H1 (cell line): ENCODE results near the gene TINCR. TPM values are rescaled to one million over a fixed set of nuclear protein-coding genes. Genes with fewer than 3 reads are reported as not detected.

Source experiments
- CBX8 ChIP-seq: fragments of 300-800, 300-1000 bp; sonication (generic); IDR thresholded peaks from 2 replicates; pipeline ENCODE4 v1.7.1; 2016; ENCODE audit warnings: low read depth, low read length, borderline replicate concordance
- CHD7 ChIP-seq: fragments of 300-600 bp; sonication (generic); IDR thresholded peaks from 2 replicates; pipeline ENCODE4 v1.7.1; 2012; ENCODE audit warnings: low read length, moderate library complexity, mild to moderate bottlenecking, inconsistent platforms; ENCODE audit not compliant: insufficient replicate concordance
- FOSL1 ChIP-seq: IDR thresholded peaks from 2 replicates; pipeline ENCODE4 v1.6.1; 2011; ENCODE audit warnings: mild to moderate bottlenecking, low read depth, low read length, moderate library complexity; ENCODE audit not compliant: insufficient read depth
- HDAC2 ChIP-seq, 2 experiments: fragments of 300-600 bp in 1 of 2; sonication (generic) in 1 of 2; IDR thresholded peaks; 2 replicates each; pipeline ENCODE4 v1.6.1; 2011 to 2012; ENCODE audit warnings: low read depth in 2 of 2, low read length in 2 of 2, mild to moderate bottlenecking in 2 of 2, moderate library complexity in 2 of 2, borderline replicate concordance in 1 of 2, inconsistent platforms in 1 of 2
- HDAC6 ChIP-seq: IDR thresholded peaks from one replicate; pipeline ENCODE4 v1.7.1; 2012; ENCODE audit warnings: low read depth, mild to moderate bottlenecking, inconsistent platforms, low read length, moderate library complexity
- JUN ChIP-seq: IDR thresholded peaks from 2 replicates; pipeline ENCODE4 v1.6.1; 2011; ENCODE audit warnings: low read depth, mild to moderate bottlenecking, improper control_type of control experiment, low read length
- JUND ChIP-seq: IDR thresholded peaks from 2 replicates; pipeline ENCODE4 v1.6.1; 2011; ENCODE audit warnings: mild to moderate bottlenecking, improper control_type of control experiment, low read length
- PHF8 ChIP-seq: fragments of 200-600 bp; sonication (generic); conservative IDR thresholded peaks from 2 replicates; pipeline ENCODE4 v1.7.1; 2012; ENCODE audit warnings: low read depth, mild to moderate bottlenecking, inconsistent platforms, low read length, moderate library complexity
- RAD21 ChIP-seq, 2 experiments: IDR thresholded peaks in 1 of 2; conservative IDR thresholded peaks in 1 of 2; 2 replicates each; pipeline ENCODE4 v1.6.1; 2011; ENCODE audit warnings: low read depth in 2 of 2, low read length in 2 of 2, improper control_type of control experiment in 1 of 2, inconsistent platforms in 1 of 2, mild to moderate bottlenecking in 1 of 2, moderate library complexity in 1 of 2
- SIRT6 ChIP-seq: IDR thresholded peaks from one replicate; pipeline ENCODE4 v1.7.1; 2012; ENCODE audit warnings: low read length, inconsistent platforms
- TEAD4 ChIP-seq: IDR thresholded peaks from 2 replicates; pipeline ENCODE4 v1.6.1; 2012; ENCODE audit warnings: low read depth, low read length, inconsistent platforms, mixed read lengths
- polyA plus RNA-seq, 7 experiments: library from polyadenylated mRNA; depleted of rRNA in 3 of 7; stranded (reverse) in 5 of 7; unstranded in 2 of 7; fragments of >200 nt in 5 of 7; fragments of 200-250 nt in 2 of 7; gene quantifications; 1 replicate in 5 of 7; 2 replicates in 1 of 7; 4 replicates in 1 of 7; pipeline versions ENCODE4 v1.2.1 to v1.2.3, GENCODE V29; 2011 to 2013; ENCODE audit warnings: missing spikeins in 2 of 7, mixed read lengths in 2 of 7
- total RNA-seq: library from RNA; stranded (reverse); fragmentation: NEBNext Ultra II Directional; extraction: Animal tissue kit (Norgen Biotek cat#: 25700); gene quantifications from 2 replicates; pipeline ENCODE4 v1.2.1, GENCODE V29; 2021

The TINCR gene
- total and polyA plus RNA-seq, 2 of the 8 experiments (the other 6 are each of a cell fraction or from before 2014, with no cell fraction given) = 0.52 to 1.4 TPM

- TF ChIP-seq CHD7 (no peak), SIRT6 (no peak), JUN (no peak), TEAD4 (no peak), FOSL1 (no peak), HDAC2 (IDR thresholded peaks at IDR 0.05; ENCODE audit: borderline replicate concordance in 1 of 2, low read depth in 2 of 2, low read length in 2 of 2) (no peak), HDAC6 (no peak), JUND (no peak), CBX8 (no peak), RAD21 (IDR thresholded peaks at IDR 0.05 in 1 of 2, conservative IDR thresholded peaks at IDR 0.05 in 1 of 2; ENCODE audit: low read depth in 2 of 2, low read length in 2 of 2) (no peak), PHF8 (no peak)
Measured at GRCh38 chr19:5609881-5610448, 42.2 kb upstream of the TINCR start (continued).
